ENCODE results near the gene THUMPD3. TPM values are rescaled to one million over a fixed set of nuclear protein-coding genes. Genes with fewer than 3 reads are reported as not detected.

THUMPD3 gene
- total and polyA plus RNA-seq, 2 of the 13 experiments (the other 11 are each of a cell fraction or from before 2014, with no cell fraction given): 31.2 to 44.1 TPM

DNA sequence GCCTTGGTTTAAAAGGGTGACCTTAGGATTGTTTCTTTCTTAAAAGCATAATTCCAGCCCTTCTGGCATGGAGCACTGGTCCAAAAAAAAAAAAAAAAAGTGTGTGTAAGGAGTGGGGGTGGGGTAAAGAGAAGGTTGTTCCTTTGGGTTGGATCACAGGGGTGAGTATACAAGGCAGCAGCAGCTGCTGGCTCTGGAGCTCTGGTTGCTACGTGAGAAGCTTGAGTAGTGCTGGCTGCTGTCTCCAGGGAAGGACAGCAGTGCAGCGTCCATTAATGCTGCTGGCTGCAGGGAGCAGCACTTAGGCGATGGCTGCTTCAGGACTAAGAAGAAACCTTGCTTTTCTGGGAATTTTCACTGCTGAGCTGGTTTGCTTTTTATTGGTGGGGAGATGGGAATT is 36.9 kb downstream of the THUMPD3 start (continued):
- TF ChIP-seq NONO (IDR thresholded peaks at IDR 0.05): no peak
- TF ChIP-seq NONO (CRISPR knock-in tag; conservative IDR thresholded peaks at IDR 0.05): no peak; the same call in 1 of the 2 replicates
- TF ChIP-seq CREM (IDR thresholded peaks at IDR 0.05): no peak
- no peak for TF ChIP-seq CREM (CRISPR knock-in tag; IDR thresholded peaks at IDR 0.05)
- TF ChIP-seq, protein P1, sequence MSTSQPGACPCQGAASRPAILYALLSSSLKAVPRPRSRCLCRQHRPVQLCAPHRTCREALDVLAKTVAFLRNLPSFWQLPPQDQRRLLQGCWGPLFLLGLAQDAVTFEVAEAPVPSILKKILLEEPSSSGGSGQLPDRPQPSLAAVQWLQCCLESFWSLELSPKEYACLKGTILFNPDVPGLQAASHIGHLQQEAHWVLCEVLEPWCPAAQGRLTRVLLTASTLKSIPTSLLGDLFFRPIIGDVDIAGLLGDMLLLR (CRISPR knock-in tag; IDR thresholded peaks at IDR 0.05): no peak
- no peak for TF ChIP-seq AGO2 (optimal IDR thresholded peaks at IDR 0.05; ENCODE audit: low read depth, low read length)
- TF ChIP-seq ZNF780A (CRISPR knock-in tag; IDR thresholded peaks at IDR 0.05): no peak
- TF ChIP-seq ZNF430 (CRISPR knock-in tag; IDR thresholded peaks at IDR 0.05): no peak
- TF ChIP-seq ZBTB7A (CRISPR knock-in tag; IDR thresholded peaks at IDR 0.05): no peak
- no peak for TF ChIP-seq FOXO1 (CRISPR knock-in tag; IDR thresholded peaks at IDR 0.05)
- TF ChIP-seq, protein P2, sequence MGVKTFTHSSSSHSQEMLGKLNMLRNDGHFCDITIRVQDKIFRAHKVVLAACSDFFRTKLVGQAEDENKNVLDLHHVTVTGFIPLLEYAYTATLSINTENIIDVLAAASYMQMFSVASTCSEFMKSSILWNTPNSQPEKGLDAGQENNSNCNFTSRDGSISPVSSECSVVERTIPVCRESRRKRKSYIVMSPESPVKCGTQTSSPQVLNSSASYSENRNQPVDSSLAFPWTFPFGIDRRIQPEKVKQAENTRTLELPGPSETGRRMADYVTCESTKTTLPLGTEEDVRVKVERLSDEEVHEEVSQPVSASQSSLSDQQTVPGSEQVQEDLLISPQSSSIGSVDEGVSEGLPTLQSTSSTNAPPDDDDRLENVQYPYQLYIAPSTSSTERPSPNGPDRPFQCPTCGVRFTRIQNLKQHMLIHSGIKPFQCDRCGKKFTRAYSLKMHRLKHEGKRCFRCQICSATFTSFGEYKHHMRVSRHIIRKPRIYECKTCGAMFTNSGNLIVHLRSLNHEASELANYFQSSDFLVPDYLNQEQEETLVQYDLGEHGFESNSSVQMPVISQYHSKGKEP (CRISPR knock-in tag; IDR thresholded peaks at IDR 0.05): no peak
- no peak for TF ChIP-seq HES4 (CRISPR knock-in tag; IDR thresholded peaks at IDR 0.05; ENCODE audit: borderline replicate concordance)
- TF ChIP-seq ZNF282 (IDR thresholded peaks at IDR 0.05; ENCODE audit: partially characterized antibody): no peak
- peak; percentile 56; the same call in 1 of the 2 replicates for TF ChIP-seq SIN3A (IDR thresholded peaks at IDR 0.05; ENCODE audit: borderline replicate concordance, low read depth, low read length)
- TF ChIP-seq, protein P3, sequence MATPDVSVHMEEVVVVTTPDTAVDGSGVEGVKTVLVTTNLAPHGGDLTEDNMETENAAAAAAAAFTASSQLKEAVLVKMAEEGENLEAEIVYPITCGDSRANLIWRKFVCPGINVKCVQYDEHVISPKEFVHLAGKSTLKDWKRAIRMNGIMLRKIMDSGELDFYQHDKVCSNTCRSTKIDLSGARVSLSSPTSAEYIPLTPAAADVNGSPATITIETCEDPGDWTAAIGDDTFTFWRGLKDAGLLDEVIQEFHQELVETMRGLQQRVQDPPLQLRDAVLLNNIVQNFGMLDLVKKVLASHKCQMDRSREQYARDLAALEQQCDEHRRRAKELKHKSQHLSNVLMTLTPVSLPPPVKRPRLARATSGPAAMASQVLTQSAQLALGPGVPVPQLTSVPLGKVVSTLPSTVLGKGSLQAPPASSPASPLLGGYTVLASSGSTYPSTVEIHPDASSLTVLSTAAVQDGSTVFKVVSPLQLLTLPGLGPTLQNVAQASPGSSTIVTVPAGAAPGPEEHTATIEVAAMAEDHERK (CRISPR knock-in tag; IDR thresholded peaks at IDR 0.05; ENCODE audit: low read depth): no peak
- no peak for TF ChIP-seq MED8 (CRISPR knock-in tag; IDR thresholded peaks at IDR 0.05; ENCODE audit: insufficient replicate concordance)
- no peak for TF ChIP-seq ZNF570 (CRISPR knock-in tag; IDR thresholded peaks at IDR 0.05; ENCODE audit: borderline replicate concordance)
- TF ChIP-seq, protein P4, sequence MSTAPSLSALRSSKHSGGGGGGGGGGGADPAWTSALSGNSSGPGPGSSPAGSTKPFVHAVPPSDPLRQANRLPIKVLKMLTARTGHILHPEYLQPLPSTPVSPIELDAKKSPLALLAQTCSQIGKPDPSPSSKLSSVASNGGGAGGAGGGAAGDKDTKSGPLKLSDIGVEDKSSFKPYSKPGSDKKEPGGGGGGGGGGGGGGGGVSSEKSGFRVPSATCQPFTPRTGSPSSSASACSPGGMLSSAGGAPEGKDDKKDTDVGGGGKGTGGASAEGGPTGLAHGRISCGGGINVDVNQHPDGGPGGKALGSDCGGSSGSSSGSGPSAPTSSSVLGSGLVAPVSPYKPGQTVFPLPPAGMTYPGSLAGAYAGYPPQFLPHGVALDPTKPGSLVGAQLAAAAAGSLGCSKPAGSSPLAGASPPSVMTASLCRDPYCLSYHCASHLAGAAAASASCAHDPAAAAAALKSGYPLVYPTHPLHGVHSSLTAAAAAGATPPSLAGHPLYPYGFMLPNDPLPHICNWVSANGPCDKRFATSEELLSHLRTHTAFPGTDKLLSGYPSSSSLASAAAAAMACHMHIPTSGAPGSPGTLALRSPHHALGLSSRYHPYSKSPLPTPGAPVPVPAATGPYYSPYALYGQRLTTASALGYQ (CRISPR knock-in tag; IDR thresholded peaks at IDR 0.05): no peak
- TF ChIP-seq SP4 (CRISPR knock-in tag; IDR thresholded peaks at IDR 0.05): no peak
- TF ChIP-seq, protein P5, sequence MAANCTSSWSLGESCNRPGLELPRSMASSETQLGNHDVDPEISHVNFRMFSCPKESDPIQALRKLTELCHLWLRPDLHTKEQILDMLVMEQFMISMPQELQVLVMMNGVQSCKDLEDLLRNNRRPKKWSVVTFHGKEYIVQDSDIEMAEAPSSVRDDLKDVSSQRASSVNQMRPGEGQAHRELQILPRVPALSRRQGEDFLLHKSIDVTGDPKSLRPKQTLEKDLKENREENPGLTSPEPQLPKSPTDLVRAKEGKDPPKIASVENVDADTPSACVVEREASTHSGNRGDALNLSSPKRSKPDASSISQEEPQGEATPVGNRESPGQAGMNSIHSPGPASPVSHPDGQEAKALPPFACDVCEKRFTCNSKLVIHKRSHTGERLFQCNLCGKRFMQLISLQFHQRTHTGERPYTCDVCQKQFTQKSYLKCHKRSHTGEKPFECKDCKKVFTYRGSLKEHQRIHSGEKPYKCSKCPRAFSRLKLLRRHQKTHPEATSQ (CRISPR knock-in tag; IDR thresholded peaks at IDR 0.05; ENCODE audit: borderline replicate concordance): no peak
- TF ChIP-seq GABPB1 (CRISPR knock-in tag; IDR thresholded peaks at IDR 0.05): no peak
- no peak for TF ChIP-seq ZNF660 (CRISPR knock-in tag; IDR thresholded peaks at IDR 0.05; ENCODE audit: borderline replicate concordance, low read depth)
- TF ChIP-seq, protein P6, sequence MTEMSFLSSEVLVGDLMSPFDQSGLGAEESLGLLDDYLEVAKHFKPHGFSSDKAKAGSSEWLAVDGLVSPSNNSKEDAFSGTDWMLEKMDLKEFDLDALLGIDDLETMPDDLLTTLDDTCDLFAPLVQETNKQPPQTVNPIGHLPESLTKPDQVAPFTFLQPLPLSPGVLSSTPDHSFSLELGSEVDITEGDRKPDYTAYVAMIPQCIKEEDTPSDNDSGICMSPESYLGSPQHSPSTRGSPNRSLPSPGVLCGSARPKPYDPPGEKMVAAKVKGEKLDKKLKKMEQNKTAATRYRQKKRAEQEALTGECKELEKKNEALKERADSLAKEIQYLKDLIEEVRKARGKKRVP (CRISPR knock-in tag; IDR thresholded peaks at IDR 0.05): 0 out of 4 replicates have a peak, but pooled peaks of 1 of the 2 experiments have one; percentile 25
- TF ChIP-seq NCOA5 (CRISPR knock-in tag; IDR thresholded peaks at IDR 0.05): no peak

Data from HepG2 (cell line).